NCI-H345 (cell line): Measurements from ENCODE around the gene SEMA3A.
"Not testable (repeated sequence)": the region's sequence is repeated elsewhere in the genome, so short reads cannot be mapped to it uniquely, and the experiment has no call there.

ENCODE experiments used
- DNase-seq: peaks from one replicate; lab custom pipeline; 2025; lab: John Stamatoyannopoulos, UW

The SEMA3A gene

GRCh38 chr7:84060000-84060399 is 134.6 kb downstream of the SEMA3A start:
- DNase-seq = no peak

GRCh38 chr7:84058311-84059076 is 136.1 kb downstream of the SEMA3A start:
- no peak for DNase-seq

GRCh38 chr7:84057576-84057975 is 137.0 kb downstream of the SEMA3A start:
- DNase-seq = no peak

GRCh38 chr7:84055904-84056605 is 138.5 kb downstream of the SEMA3A start:
- DNase-seq = no peak

- DNase-seq = not testable (repeated sequence)
These were observed 139.4 kb downstream of the SEMA3A start for GRCh38 chr7:84055199-84055598.

- no peak for DNase-seq
These were observed 145.3 kb downstream of the SEMA3A start for GRCh38 chr7:84049071-84049836.

- no peak for DNase-seq
These were observed 147.5 kb downstream of the SEMA3A start for GRCh38 chr7:84047085-84047484.

GRCh38 chr7:84044834-84045233 is 149.8 kb downstream of the SEMA3A start:
- DNase-seq = no peak

- DNase-seq = no peak
These were observed 150.9 kb downstream of the SEMA3A start for GRCh38 chr7:84043661-84044191.

GRCh38 chr7:84042110-84042539 is 152.5 kb downstream of the SEMA3A start:
- DNase-seq = no peak

GRCh38 chr7:84041649-84042048 is 152.9 kb downstream of the SEMA3A start:
- no peak for DNase-seq

GRCh38 chr7:84040355-84040754 is 154.2 kb downstream of the SEMA3A start:
- no peak for DNase-seq

- DNase-seq = no peak
These were observed 155.2 kb downstream of the SEMA3A start for GRCh38 chr7:84039432-84039831.

- no peak for DNase-seq
These were observed 166.9 kb downstream of the SEMA3A start for GRCh38 chr7:84027678-84028077.

- no peak for DNase-seq
These were observed 169.2 kb downstream of the SEMA3A start for GRCh38 chr7:84025332-84025927.

GRCh38 chr7:84022684-84023308 is 171.8 kb downstream of the SEMA3A start:
- no peak for DNase-seq

GRCh38 chr7:84022009-84022408 is 172.6 kb downstream of the SEMA3A start:
- DNase-seq = no peak

GRCh38 chr7:84021292-84021908 is 173.2 kb downstream of the SEMA3A start:
- DNase-seq = no peak

- DNase-seq = no peak
These were observed 176.9 kb downstream of the SEMA3A start for GRCh38 chr7:84017651-84018050.

GRCh38 chr7:84013616-84014240 is 180.9 kb downstream of the SEMA3A start:
- no peak for DNase-seq

- no peak for DNase-seq
These were observed 184.8 kb downstream of the SEMA3A start for GRCh38 chr7:84009782-84010181.
